Measurements from ENCODE around the gene APELA. TPM values are rescaled to one million over a fixed set of nuclear protein-coding genes. Genes with fewer than 3 reads are reported as not detected.
"Not testable (repeated sequence)": the region's sequence is repeated elsewhere in the genome, so short reads cannot be mapped to it uniquely, and the experiment has no call there.

Gene APELA
- total RNA-seq, 6 donors from 2014 or later = 0.23 to 0.34 TPM; not detected in 4

GRCh38 chr4:164906368-164906767 is 29.4 kb downstream of the APELA start:
- WGBS, 2 donors = 73 to 76% methylated on average over 3 of the region's 3 CpGs
- Histone ChIP-seq H3K36me3 (no peaks in the 10 kb centered on the region), H3K9me3 (no peaks in the 10 kb centered on the region), H3K27ac (no peak overlapping the region), H3K4me1 (no peaks in the 10 kb centered on the region), H3K27me3 (no peaks in the 10 kb centered on the region), H3K4me3 (no peak overlapping the region)
- DNase-seq = no peak
- ATAC-seq (ENCODE audit: low FRiP score in 2 of 2) = no peak
- TF ChIP-seq POLR2AphosphoS5 (IDR thresholded peaks at IDR 0.05) (no peak), EP300 (IDR thresholded peaks at IDR 0.05) (no peak), CTCF (IDR thresholded peaks at IDR 0.05) (no peak), POLR2A (IDR thresholded peaks at IDR 0.05) (no peak)

GRCh38 chr4:164913506-164913905 is 36.5 kb downstream of the APELA start:
- WGBS, 2 donors = 81 to 89% methylated on average over 2 of the region's 2 CpGs
- not testable (repeated sequence) for H3K4me1 ChIP-seq; H3K27me3 ChIP-seq; DNase-seq; H3K36me3 ChIP-seq; H3K9me3 ChIP-seq; H3K4me3 ChIP-seq; H3K27ac ChIP-seq; ATAC-seq (ENCODE audit: low FRiP score in 2 of 2)

GRCh38 chr4:164918956-164919355 is 42.0 kb downstream of the APELA start:
- 70 to 75% methylated on average over 3 of the region's 3 CpGs for WGBS, 2 donors
- TF ChIP-seq POLR2A (IDR thresholded peaks at IDR 0.05) (no peak), EP300 (IDR thresholded peaks at IDR 0.05) (no peak), POLR2AphosphoS5 (IDR thresholded peaks at IDR 0.05) (no peak), CTCF (IDR thresholded peaks at IDR 0.05) (no peak)
- no peaks in the 10 kb centered on the region for H3K36me3 ChIP-seq
- no peaks in the 10 kb centered on the region for H3K27me3 ChIP-seq
- H3K9me3 ChIP-seq = no peaks in the 10 kb centered on the region
- DNase-seq (no peak), ATAC-seq (ENCODE audit: low FRiP score in 2 of 2) (no peak)
- no peak overlapping the region for H3K27ac ChIP-seq
- H3K4me3 ChIP-seq = no peak overlapping the region
- H3K4me1 ChIP-seq = no peaks in the 10 kb centered on the region

- DNase-seq (no peak), ATAC-seq (ENCODE audit: low FRiP score in 2 of 2) (no peak)
- Histone ChIP-seq H3K27me3 (no peaks in the 10 kb centered on the region), H3K4me1 (no peaks in the 10 kb centered on the region), H3K4me3 (no peak overlapping the region), H3K9me3 (no peaks in the 10 kb centered on the region), H3K36me3 (no peaks in the 10 kb centered on the region), H3K27ac (no peak overlapping the region)
- TF ChIP-seq CTCF (IDR thresholded peaks at IDR 0.05) (no peak), POLR2AphosphoS5 (IDR thresholded peaks at IDR 0.05) (no peak)
- WGBS, 2 donors = 85 to 87% methylated on average over 3 of the region's 3 CpGs
Observed at GRCh38 chr4:164924670-164925238, 47.8 kb downstream of the APELA start.

GRCh38 chr4:164926301-164926700 is 49.3 kb downstream of the APELA start:
- no peaks in the 10 kb centered on the region for H3K27me3 ChIP-seq
- no peaks in the 10 kb centered on the region for H3K4me1 ChIP-seq
- H3K4me3 ChIP-seq = no peak overlapping the region
- no peak for ATAC-seq (ENCODE audit: low FRiP score in 2 of 2)
- TF ChIP-seq POLR2A (IDR thresholded peaks at IDR 0.05) = no peak
- no peak for TF ChIP-seq POLR2AphosphoS5 (IDR thresholded peaks at IDR 0.05)
- TF ChIP-seq EP300 (IDR thresholded peaks at IDR 0.05) = no peak
- TF ChIP-seq CTCF (IDR thresholded peaks at IDR 0.05) = no peak
- no peak overlapping the region for H3K27ac ChIP-seq
- WGBS, 2 donors = 54 to 63% methylated on average over 2 of the region's 2 CpGs
- no peaks in the 10 kb centered on the region for H3K36me3 ChIP-seq
- no peaks in the 10 kb centered on the region for H3K9me3 ChIP-seq
- no peak for DNase-seq

GRCh38 chr4:164927101-164927500 is 50.1 kb downstream of the APELA start:
- H3K9me3 ChIP-seq; ATAC-seq (ENCODE audit: low FRiP score in 2 of 2); H3K36me3 ChIP-seq; H3K27ac ChIP-seq; DNase-seq; H3K4me1 ChIP-seq; H3K27me3 ChIP-seq; H3K4me3 ChIP-seq: not testable (repeated sequence)
- 85 to 86% methylated on average over 2 of the region's 2 CpGs for WGBS, 2 donors

All from upper lobe of left lung (tissue), 6 donors.